Peyer's patch (tissue), 4 donors: ENCODE data around the gene LRRC15. TPM values are rescaled to one million over a fixed set of nuclear protein-coding genes. Genes with fewer than 3 reads are reported as not detected.

Experiments used
- DNase-seq, 3 donors: peaks; one replicate each; pipeline ENCODE4 v3.0.0-alpha.2; 2017 to 2019
- H3K27ac ChIP-seq, 4 donors: fragments of 200-600 bp; sonication (generic); one replicate each; pipeline ENCODE4 v1.5.1; 2016 to 2019
- H3K27me3 ChIP-seq, 2 donors: fragments of 200-600 bp; sonication (generic); one replicate each; pipeline ENCODE4 v1.5.1; 2019
- H3K36me3 ChIP-seq, 3 donors: fragments of 200-600 bp; sonication (generic); one replicate each; pipeline ENCODE4 v1.5.1; 2016 to 2019
- H3K4me1 ChIP-seq, 4 donors: fragments of 200-600 bp; sonication (generic); one replicate each; pipeline ENCODE4 v1.5.1; 2016 to 2019
- H3K4me3 ChIP-seq, 4 donors: fragments of 200-600 bp; sonication (generic); 1 replicate in 3 of 4; 2 replicates in 1 of 4; pipeline ENCODE4 v1.5.1; 2016 to 2019; ENCODE audit warnings: mild to moderate bottlenecking in 1 of 4
- H3K9me3 ChIP-seq, 4 donors: fragments of 200-600 bp; sonication (generic); one replicate each; pipeline ENCODE4 v1.5.1; 2016 to 2019; ENCODE audit warnings: mild to moderate bottlenecking in 1 of 4
- CTCF ChIP-seq, 6 experiments: fragments of 450-650 bp in 4 of 6; fragments of 200-600 bp in 2 of 6; sonication (generic) in 1 of 6; IDR thresholded peaks; one replicate each; pipeline ENCODE4 v1.5.1; 2017 to 2019; ENCODE audit warnings: antibody characterized with exemption in 6 of 6, mild to moderate bottlenecking in 3 of 6, moderate library complexity in 1 of 6
- POLR2A ChIP-seq, 2 donors: fragments of 450-650 bp; IDR thresholded peaks; one replicate each; pipeline ENCODE4 v1.5.1; 2017; ENCODE audit warnings: antibody characterized with exemption in 2 of 2, mild to moderate bottlenecking in 2 of 2, moderate library complexity in 2 of 2
- total RNA-seq, 4 donors: library from RNA; depleted of rRNA; stranded (reverse); fragments of >200 nt; gene quantifications; one replicate each; pipeline ENCODE4 v1.1.0, GENCODE V29; 2016

The LRRC15 gene
- under 1 TPM in 1 of 4 donors, not detected in 3; 0.28 TPM for total RNA-seq

GRCh38 chr3:194369522-194370279, at the start of gene LRRC15:
TSS of gene LRRC15 (minus strand) at chr3:194369743. CDS start at chr3:194361043, 8,700 bp downstream.
- Histone ChIP-seq H3K36me3 (no peaks in the 10 kb centered on the region), H3K27ac (no peak within 1 kb of the TSS), H3K27me3 (no peaks in the 10 kb centered on the region), H3K4me1 (no peaks in the 10 kb centered on the region), H3K4me3 (no peak within 1 kb of the TSS), H3K9me3 (no peaks in the 10 kb centered on the region)
- TF ChIP-seq POLR2A (IDR thresholded peaks at IDR 0.05), result no peak
- TF ChIP-seq CTCF (IDR thresholded peaks at IDR 0.05), result no peak
- DNase-seq, result no peak

DNA sequence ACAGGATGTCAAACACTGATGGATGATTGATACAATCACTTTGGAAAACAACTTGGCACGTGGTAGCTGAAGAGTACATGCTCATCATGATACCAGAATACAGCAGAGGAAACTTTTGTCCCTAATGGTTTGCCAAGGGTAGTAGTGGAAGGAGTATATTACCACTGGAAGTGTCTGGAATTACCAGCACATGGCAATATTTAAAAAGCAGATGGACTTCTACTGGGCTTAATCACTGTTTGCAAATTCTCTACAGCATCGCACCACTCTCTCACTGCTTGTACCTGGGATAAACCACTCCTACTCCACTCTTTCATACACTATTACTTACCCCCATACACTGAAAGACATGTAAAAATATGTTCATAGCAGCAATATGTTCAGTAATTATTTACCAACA, 49.1 kb upstream of the LRRC15 start:
- Histone ChIP-seq H3K9me3 (no peaks in the 10 kb centered on the region), H3K36me3 (peaks cover 0 to 19% (median 0%) of the 10 kb centered on the region in 3 donors), H3K27me3 (no peaks in the 10 kb centered on the region), H3K27ac (no peak overlapping the region), H3K4me3 (no peak overlapping the region), H3K4me1 (no peaks in the 10 kb centered on the region)
- no peak for TF ChIP-seq POLR2A (IDR thresholded peaks at IDR 0.05)
- TF ChIP-seq CTCF (IDR thresholded peaks at IDR 0.05), result no peak
- no peak for DNase-seq

GRCh38 chr3:194407423-194407822, 37.9 kb upstream of the LRRC15 start:
- Histone ChIP-seq H3K36me3 (peaks cover 0 to 29% (median 0%) of the 10 kb centered on the region in 3 donors), H3K4me1 (no peaks in the 10 kb centered on the region), H3K27ac (no peak overlapping the region), H3K4me3 (no peak overlapping the region), H3K27me3 (no peaks in the 10 kb centered on the region), H3K9me3 (no peaks in the 10 kb centered on the region)
- no peak for TF ChIP-seq CTCF (IDR thresholded peaks at IDR 0.05)
- TF ChIP-seq POLR2A (IDR thresholded peaks at IDR 0.05), result no peak
- DNase-seq, result no peak

- TF ChIP-seq CTCF (IDR thresholded peaks at IDR 0.05) (no peak), POLR2A (IDR thresholded peaks at IDR 0.05) (no peak)
- no peak overlapping the region for H3K27ac ChIP-seq
- H3K27me3 ChIP-seq, result no peaks in the 10 kb centered on the region
- peaks cover 0 to 14% (median 0%) of the 10 kb centered on the region in 3 donors for H3K36me3 ChIP-seq
- H3K9me3 ChIP-seq, result no peaks in the 10 kb centered on the region
- no peak overlapping the region for H3K4me3 ChIP-seq
- no peak for DNase-seq
- H3K4me1 ChIP-seq, result no peaks in the 10 kb centered on the region
These were observed 36.2 kb upstream of the LRRC15 start for GRCh38 chr3:194405766-194406165.

DNA sequence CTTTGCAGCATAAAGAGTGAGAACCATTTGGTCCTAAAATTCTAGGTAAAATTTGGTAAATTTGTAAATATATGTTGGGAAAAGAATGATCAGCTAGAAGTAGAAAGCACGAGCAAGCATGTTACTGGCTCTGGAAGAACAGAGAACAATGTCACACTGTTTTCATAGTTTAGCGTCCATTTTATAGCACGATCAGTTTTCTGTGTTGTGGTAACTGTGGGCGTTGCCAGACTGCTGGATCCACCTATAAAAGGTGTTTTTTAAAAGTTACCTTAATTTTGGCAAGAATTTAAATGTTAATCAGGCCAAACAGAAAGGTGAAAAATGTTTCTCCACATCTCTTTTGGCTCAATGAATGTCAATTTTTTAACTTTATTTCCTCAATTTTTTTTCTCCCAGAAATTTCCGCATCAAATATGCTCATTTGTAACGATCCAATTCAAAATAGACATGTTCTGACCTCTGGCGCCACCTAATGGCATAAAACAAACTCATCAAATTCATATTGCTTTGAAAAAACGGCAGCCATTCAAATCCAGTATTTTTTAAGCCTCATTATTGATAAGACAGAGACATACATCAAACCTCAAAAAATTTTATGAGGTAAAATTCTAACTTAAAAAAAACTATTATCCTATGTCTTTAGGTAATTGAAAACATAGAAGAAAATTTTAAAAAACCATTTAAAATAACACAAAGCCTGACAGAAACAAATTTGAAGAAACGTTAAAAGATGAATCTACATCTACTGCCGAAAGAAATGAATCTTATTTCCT, 35.0 kb upstream of the LRRC15 start:
- no peak overlapping the region for H3K27ac ChIP-seq
- peak; percentile 59 to 82 (median 74) for TF ChIP-seq CTCF (IDR thresholded peaks at IDR 0.05)
- TF ChIP-seq POLR2A (IDR thresholded peaks at IDR 0.05), result no peak
- no peaks in the 10 kb centered on the region for H3K9me3 ChIP-seq
- H3K4me1 ChIP-seq, result no peaks in the 10 kb centered on the region
- peak in 2 of 3 donors; percentile 32 to 72 for DNase-seq
- H3K4me3 ChIP-seq, result no peak overlapping the region
- peaks cover 0 to 14% (median 0%) of the 10 kb centered on the region in 3 donors for H3K36me3 ChIP-seq
- no peaks in the 10 kb centered on the region for H3K27me3 ChIP-seq
